Skeletal muscle satellite cell (primary cell): ENCODE data around the gene MAB21L4.

Source experiments
- H3K27me3 ChIP-seq: 2 replicates; pipeline ENCODE4 v1.7.0; 2013; ENCODE audit warnings: low read length; ENCODE audit not compliant: control insufficient read depth, insufficient read depth
- H3K36me3 ChIP-seq: 2 replicates; pipeline ENCODE4 v1.7.0; 2013; ENCODE audit warnings: mild to moderate bottlenecking, control low read depth, low read length; ENCODE audit not compliant: insufficient read depth
- H3K4me1 ChIP-seq: 2 replicates; pipeline ENCODE4 v1.7.0; 2013; ENCODE audit warnings: low read length; ENCODE audit not compliant: control insufficient read depth, insufficient read depth
- H3K4me2 ChIP-seq: 2 replicates; pipeline ENCODE4 v1.7.0; 2013; ENCODE audit warnings: mild to moderate bottlenecking, low read length
- H3K4me3 ChIP-seq: 2 replicates; pipeline ENCODE4 v1.7.0; 2013; ENCODE audit warnings: low read length
- H3K9ac ChIP-seq: 2 replicates; pipeline ENCODE4 v1.7.0; 2013; ENCODE audit warnings: mild to moderate bottlenecking, low read depth, low read length, moderate library complexity
- H3K9me3 ChIP-seq: replicated peaks from 2 replicates; pipeline ENCODE4 v1.7.0; 2013; ENCODE audit warnings: mild to moderate bottlenecking, control low read depth, low read length

The MAB21L4 gene

GRCh38 chr2:240915526-240916341 lies 19.8 kb upstream of the MAB21L4 start:
- H3K9me3 ChIP-seq: no peaks in the 10 kb centered on the region
- peaks cover 34% of the 10 kb centered on the region for H3K4me1 ChIP-seq

GRCh38 chr2:240914645-240915525 lies 18.9 kb upstream of the MAB21L4 start:
- H3K9me3 ChIP-seq: no peaks in the 10 kb centered on the region
- no peak overlapping the region for H3K9ac ChIP-seq
- H3K4me2 ChIP-seq: no peak overlapping the region
- H3K36me3 ChIP-seq: no peaks in the 10 kb centered on the region
- peaks cover 6% of the 10 kb centered on the region for H3K27me3 ChIP-seq
- peaks cover 30% of the 10 kb centered on the region for H3K4me1 ChIP-seq
- no peak overlapping the region for H3K4me3 ChIP-seq

More at GRCh38 chr2:240915526-240916341, 19.8 kb upstream of the MAB21L4 start:
- H3K27me3 ChIP-seq: no peaks in the 10 kb centered on the region
- no peak overlapping the region for H3K4me2 ChIP-seq
- no peak overlapping the region for H3K9ac ChIP-seq
- no peak overlapping the region for H3K4me3 ChIP-seq
- no peaks in the 10 kb centered on the region for H3K36me3 ChIP-seq

DNA sequence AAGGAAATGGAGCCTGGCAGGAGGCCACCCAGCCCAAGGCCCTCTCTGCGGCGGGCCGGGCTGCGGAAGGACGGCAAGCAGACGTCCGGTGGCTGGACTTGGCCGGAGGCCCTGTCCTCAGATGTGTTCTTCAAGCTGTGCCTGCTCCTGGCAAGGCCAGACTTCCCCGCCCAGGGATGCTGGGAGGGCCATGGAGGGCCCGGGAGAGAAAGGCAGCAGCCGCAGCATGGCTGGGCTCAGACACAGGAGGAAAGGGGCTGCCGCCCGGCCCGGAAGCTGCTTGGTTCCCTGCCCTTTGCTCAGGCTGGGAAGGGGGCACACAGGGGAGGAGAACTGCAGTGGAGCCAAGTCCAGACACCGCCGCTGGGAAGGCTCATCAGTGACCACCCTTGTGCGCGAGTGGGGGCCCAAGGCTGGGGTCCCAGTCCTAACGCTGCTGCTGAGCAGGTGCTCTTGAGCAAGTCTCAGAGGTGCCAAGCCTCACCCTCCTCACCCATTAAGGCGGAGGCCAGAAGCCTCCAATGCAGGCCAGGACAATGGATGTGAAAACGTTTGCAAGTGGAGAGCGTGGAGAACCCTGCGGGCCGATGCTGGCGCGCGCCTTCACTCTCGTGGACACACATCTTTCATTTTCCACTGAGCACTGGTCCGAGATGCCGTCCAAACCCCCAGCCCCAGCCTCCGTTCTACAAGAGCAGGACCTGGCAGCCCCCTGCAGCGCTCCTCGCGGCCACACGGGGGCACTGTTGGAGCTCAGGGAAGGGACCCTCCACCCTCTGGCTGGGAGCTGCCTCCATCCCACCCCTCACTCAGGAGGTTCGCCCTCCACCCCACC lies 18.1 kb upstream of the MAB21L4 start:
- H3K9me3 ChIP-seq: no peaks in the 10 kb centered on the region
- peaks cover 30% of the 10 kb centered on the region for H3K4me1 ChIP-seq
- H3K9ac ChIP-seq: no peak overlapping the region

GRCh38 chr2:240912878-240913809 lies 17.2 kb upstream of the MAB21L4 start:
- Histone ChIP-seq H3K4me3 (no peak overlapping the region), H3K36me3 (no peaks in the 10 kb centered on the region), H3K27me3 (peaks cover 13% of the 10 kb centered on the region), H3K9me3 (no peaks in the 10 kb centered on the region), H3K4me1 (peaks cover 30% of the 10 kb centered on the region), H3K9ac (no peak overlapping the region), H3K4me2 (no peak overlapping the region)

More for the DNA sequence above, 18.1 kb upstream of the MAB21L4 start:
- no peaks in the 10 kb centered on the region for H3K36me3 ChIP-seq
- no peak overlapping the region for H3K4me2 ChIP-seq
- H3K27me3 ChIP-seq: peaks cover 13% of the 10 kb centered on the region
- no peak overlapping the region for H3K4me3 ChIP-seq

- Histone ChIP-seq H3K4me1 (peaks cover 19% of the 10 kb centered on the region), H3K9me3 (no peaks in the 10 kb centered on the region), H3K4me3 (no peak overlapping the region), H3K36me3 (no peaks in the 10 kb centered on the region), H3K27me3 (peaks cover 21% of the 10 kb centered on the region), H3K9ac (no peak overlapping the region), H3K4me2 (no peak overlapping the region)
These were observed 15.8 kb upstream of the MAB21L4 start for GRCh38 chr2:240911641-240912265.

DNA sequence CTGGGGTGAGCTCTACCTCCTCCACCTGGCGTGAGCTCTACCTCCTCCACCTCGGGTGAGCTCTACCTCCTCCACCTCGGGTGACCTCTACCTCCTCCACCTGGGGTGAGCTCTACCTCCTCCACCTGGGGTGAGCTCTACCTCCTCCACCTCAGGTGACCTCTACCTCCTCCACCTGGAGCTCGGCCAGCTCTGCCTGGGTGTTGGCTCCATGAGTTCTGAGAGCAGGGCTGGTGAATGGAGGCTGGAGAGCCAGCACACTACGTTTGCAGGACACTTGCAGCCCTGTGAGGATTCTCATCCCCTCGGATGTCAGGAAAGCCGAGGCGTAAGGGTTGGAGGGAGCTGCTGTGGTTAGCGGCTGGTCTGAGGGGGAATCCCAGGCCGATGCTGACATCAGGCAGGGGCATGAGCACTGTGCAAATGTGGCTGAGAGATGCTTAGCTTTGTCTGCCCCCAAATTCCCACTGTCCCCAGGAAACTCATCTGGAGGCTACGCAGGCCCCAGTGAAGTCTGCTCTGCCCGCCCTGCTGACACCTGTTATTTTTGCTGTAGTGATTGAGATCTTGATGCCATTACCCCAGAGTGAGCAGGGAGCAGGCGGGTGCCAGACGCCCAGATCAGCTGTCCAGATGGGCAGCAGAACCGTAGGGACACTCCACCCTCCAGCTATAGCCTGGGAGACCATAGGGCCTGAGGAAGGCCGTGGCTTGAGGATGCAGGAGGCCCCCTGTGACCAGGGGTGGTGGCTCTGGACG lies 13.4 kb upstream of the MAB21L4 start:
- Histone ChIP-seq H3K27me3 (peaks cover 38% of the 10 kb centered on the region), H3K9me3 (no peaks in the 10 kb centered on the region), H3K36me3 (no peaks in the 10 kb centered on the region), H3K4me3 (no peak overlapping the region), H3K4me1 (peaks cover 13% of the 10 kb centered on the region), H3K9ac (no peak overlapping the region), H3K4me2 (no peak overlapping the region)

DNA sequence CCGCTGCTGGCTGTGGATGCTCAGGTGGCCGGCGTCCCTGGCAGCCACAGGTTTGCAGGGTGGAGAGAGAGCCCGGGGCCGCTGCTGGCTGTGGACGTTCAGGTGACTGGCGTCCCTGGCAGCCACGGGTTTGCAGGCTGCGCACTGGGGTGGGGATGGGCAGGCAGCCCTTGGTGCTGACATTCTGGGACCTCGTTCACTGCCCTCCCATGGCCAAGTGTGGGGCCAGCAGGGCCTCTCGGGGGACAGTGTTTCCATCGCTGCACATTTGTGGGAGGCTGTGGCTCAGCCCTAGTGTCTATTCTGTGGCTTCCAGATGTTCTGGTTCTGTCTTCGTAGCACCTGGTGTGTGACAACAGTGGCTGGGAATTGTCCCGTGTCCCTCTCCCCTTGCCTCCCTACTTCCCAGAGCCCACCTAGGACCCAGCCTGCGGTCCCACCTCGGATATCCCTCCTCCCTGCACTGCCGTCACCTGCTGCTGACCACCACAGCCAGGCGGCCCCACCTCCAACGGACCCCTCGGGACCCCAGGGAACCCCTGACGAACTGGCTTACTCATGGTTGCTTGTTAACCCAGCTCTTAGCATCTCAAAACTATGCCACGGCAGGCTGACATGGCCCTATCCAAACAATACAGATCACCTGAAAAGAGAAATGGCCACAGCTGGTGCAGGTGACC lies 11.1 kb upstream of the MAB21L4 start:
- no peak overlapping the region for H3K4me3 ChIP-seq
- no peak overlapping the region for H3K4me2 ChIP-seq
- H3K36me3 ChIP-seq: no peaks in the 10 kb centered on the region
- H3K9ac ChIP-seq: no peak overlapping the region
- H3K9me3 ChIP-seq: no peaks in the 10 kb centered on the region
- no peaks in the 10 kb centered on the region for H3K4me1 ChIP-seq
- H3K27me3 ChIP-seq: peaks cover 38% of the 10 kb centered on the region

GRCh38 chr2:240906141-240906910 lies 10.4 kb upstream of the MAB21L4 start, which contains the start of gene CROCC2:
TSS of gene CROCC2 (plus strand) at chr2:240906336. CDS start at chr2:240906514, 178 bp downstream.
- Histone ChIP-seq H3K27me3 (peaks cover 38% of the 10 kb centered on the region), H3K4me3 (no peak within 1 kb of the TSS)

More at GRCh38 chr2:240906141-240906910, 10.4 kb upstream of the MAB21L4 start, which contains the start of gene CROCC2:
- Histone ChIP-seq H3K9ac (no peak within 1 kb of the TSS), H3K9me3 (no peaks in the 10 kb centered on the region), H3K4me2 (no peak within 1 kb of the TSS), H3K36me3 (no peaks in the 10 kb centered on the region), H3K4me1 (no peaks in the 10 kb centered on the region)
